ENCODE results near the gene GALNT12. TPM values are rescaled to one million over a fixed set of nuclear protein-coding genes. Genes with fewer than 3 reads are reported as not detected.

Gene GALNT12
- total and polyA plus RNA-seq, 2 experiments from 2014 or later = 14.6 to 23.6 TPM

- TF ChIP-seq NANOG (IDR thresholded peaks at IDR 0.05; ENCODE audit: borderline replicate concordance) = no peak
- TF ChIP-seq EZH2phosphoT487 (IDR thresholded peaks at IDR 0.05; ENCODE audit: unreplicated experiment) = no peak
- TF ChIP-seq ZNF331 (CRISPR knock-in tag; IDR thresholded peaks at IDR 0.05; ENCODE audit: low read depth) = no peak
- TF ChIP-seq REST (IDR thresholded peaks at IDR 0.05; ENCODE audit: unreplicated experiment) = no peak
- no peak for TF ChIP-seq ETS1 (IDR thresholded peaks at IDR 0.05)
- no peak for TF ChIP-seq STAT1 (IDR thresholded peaks at IDR 0.05; ENCODE audit: unreplicated experiment)
- TF ChIP-seq CREB1 (CRISPR knock-in tag; IDR thresholded peaks at IDR 0.05; ENCODE audit: low read depth) = no peak
Measured at GRCh38 chr9:98781588-98782383, 25.7 kb upstream of the GALNT12 start (continued).

GRCh38 chr9:98783518-98784226, 23.8 kb upstream of the GALNT12 start:
- no peaks in the 10 kb centered on the region for H3F3A ChIP-seq (replicated peaks; ENCODE audit: low read depth)
- no peaks in the 10 kb centered on the region; the same call in 1 of the 2 replicates for H3K79me2 ChIP-seq (replicated peaks; ENCODE audit: insufficient read depth)
- H3K9me2 ChIP-seq (ENCODE audit: insufficient read depth) = no peaks in the 10 kb centered on the region
- H3K4me1 Mint-ChIP-seq = no peaks in the 10 kb centered on the region
- H3K4me3 Mint-ChIP-seq = no peak overlapping the region
- H4K20me1 ChIP-seq (replicated peaks; ENCODE audit: insufficient read depth) = no peaks in the 10 kb centered on the region; the same call in 1 of the 2 replicates
- no peak for DNase-seq (ENCODE audit: low spot score)
- no peaks in the 10 kb centered on the region for H3K4me1 ChIP-seq (ENCODE audit: insufficient read depth)
- H3K36me3 Mint-ChIP-seq (ENCODE audit: low read depth) = peaks cover 48% of the 10 kb centered on the region
- peaks cover under 1% of the 10 kb centered on the region; the same call in 1 of the 2 replicates for H3K36me3 ChIP-seq (ENCODE audit: insufficient read depth)
- no peak overlapping the region for H3K27ac Mint-ChIP-seq
- no peaks in the 10 kb centered on the region; the same call in 2 of the 3 replicates for H3K9me3 Mint-ChIP-seq
- H2AFZ ChIP-seq = no peak overlapping the region
- no peak overlapping the region for H3K4me3 ChIP-seq
- peaks cover 4% of the 10 kb centered on the region for H3K27me3 Mint-ChIP-seq (ENCODE audit: insufficient read depth, low read depth, poor library complexity)
- no peak for ATAC-seq
- no peak overlapping the region for H3K4me2 ChIP-seq
- no peak overlapping the region for H3K27ac ChIP-seq (ENCODE audit: low read depth)
- no peaks in the 10 kb centered on the region for H3K27me3 ChIP-seq (ENCODE audit: insufficient read depth)
- TF ChIP-seq ZNF462 (CRISPR knock-in tag; IDR thresholded peaks at IDR 0.05) = no peak
- no peak for TF ChIP-seq REST (IDR thresholded peaks at IDR 0.05; ENCODE audit: unreplicated experiment)
